HEK293 (cell line): ENCODE results near the gene STK32C.

Source experiments
- GLI2 ChIP-seq: fragments of 450-650 bp; formaldehyde crosslinking; IDR thresholded peaks from 2 replicates; pipeline ENCODE4; 2017; ENCODE audit warnings: missing biosample characterization, missing genetic modification characterization, low read depth, borderline replicate concordance
- MYNN ChIP-seq: fragments of 450-650 bp; formaldehyde crosslinking; IDR thresholded peaks from 2 replicates; pipeline ENCODE4 v1.5.1; 2016; ENCODE audit warnings: missing biosample characterization, missing genetic modification characterization, borderline replicate concordance
- REPIN1 ChIP-seq: fragments of 450-650 bp; formaldehyde crosslinking; IDR thresholded peaks from 2 replicates; pipeline ENCODE4 v1.5.1; 2017; ENCODE audit warnings: missing biosample characterization, missing genetic modification characterization, low read depth
- REST ChIP-seq: fragments of 450-650 bp; formaldehyde crosslinking; IDR thresholded peaks from 2 replicates; pipeline ENCODE4 v1.5.1; 2016; ENCODE audit warnings: missing biosample characterization, missing genetic modification characterization
- TCF7L2 ChIP-seq: IDR thresholded peaks from 2 replicates; pipeline ENCODE4 v1.6.1; 2011; ENCODE audit warnings: low read depth, mild to moderate bottlenecking, inconsistent platforms, low read length, moderate library complexity, borderline replicate concordance
- TSHZ1 ChIP-seq: fragments of 450-650 bp; formaldehyde crosslinking; IDR thresholded peaks from 2 replicates; pipeline ENCODE4 v1.5.1; 2016; ENCODE audit warnings: missing biosample characterization, missing genetic modification characterization, borderline replicate concordance
- ZEB2 ChIP-seq: fragments of 450-650 bp; formaldehyde crosslinking; IDR thresholded peaks from 2 replicates; pipeline ENCODE4 v1.5.1; 2016; ENCODE audit warnings: missing biosample characterization, missing genetic modification characterization
- ZNF146 ChIP-seq: fragments of 450-650 bp; formaldehyde crosslinking; IDR thresholded peaks from 2 replicates; pipeline ENCODE4 v1.5.1; 2016; ENCODE audit warnings: missing biosample characterization, missing genetic modification characterization
- ZNF174 ChIP-seq: fragments of 450-650 bp; formaldehyde crosslinking; IDR thresholded peaks from 2 replicates; pipeline ENCODE4 v1.5.0; 2017; ENCODE audit warnings: missing biosample characterization, mild to moderate bottlenecking, missing genetic modification characterization
- ZNF274 ChIP-seq, 2 experiments: fragments of 200-500 bp in 1 of 2; fragments of 450-650 bp in 1 of 2; sonication (Bioruptor generic) in 1 of 2; formaldehyde crosslinking in 1 of 2; IDR thresholded peaks; 2 replicates each; pipeline versions ENCODE4 v1.5.1 to v1.6.1; 2014 to 2016; ENCODE audit warnings: borderline replicate concordance in 1 of 2, inconsistent platforms in 1 of 2, low read length in 1 of 2, missing biosample characterization in 1 of 2, missing genetic modification characterization in 1 of 2
- ZNF629 ChIP-seq: fragments of 450-650 bp; formaldehyde crosslinking; IDR thresholded peaks from 2 replicates; pipeline ENCODE4 v1.5.1; 2017; ENCODE audit warnings: missing biosample characterization, missing genetic modification characterization
- ZNF639 ChIP-seq: fragments of 450-650 bp; formaldehyde crosslinking; IDR thresholded peaks from 2 replicates; pipeline ENCODE4 v1.5.1; 2016; ENCODE audit warnings: missing biosample characterization, missing genetic modification characterization
- TF ChIP-seq, protein P1 (sequence below): fragments of 450-650 bp; formaldehyde crosslinking; IDR thresholded peaks from 2 replicates; pipeline ENCODE4; 2016; ENCODE audit warnings: missing biosample characterization, missing genetic modification characterization
- TF ChIP-seq, protein P2 (sequence below): fragments of 450-650 bp; formaldehyde crosslinking; IDR thresholded peaks from 2 replicates; pipeline ENCODE4 v1.5.1; 2016; ENCODE audit warnings: missing biosample characterization, missing genetic modification characterization

DNA sequence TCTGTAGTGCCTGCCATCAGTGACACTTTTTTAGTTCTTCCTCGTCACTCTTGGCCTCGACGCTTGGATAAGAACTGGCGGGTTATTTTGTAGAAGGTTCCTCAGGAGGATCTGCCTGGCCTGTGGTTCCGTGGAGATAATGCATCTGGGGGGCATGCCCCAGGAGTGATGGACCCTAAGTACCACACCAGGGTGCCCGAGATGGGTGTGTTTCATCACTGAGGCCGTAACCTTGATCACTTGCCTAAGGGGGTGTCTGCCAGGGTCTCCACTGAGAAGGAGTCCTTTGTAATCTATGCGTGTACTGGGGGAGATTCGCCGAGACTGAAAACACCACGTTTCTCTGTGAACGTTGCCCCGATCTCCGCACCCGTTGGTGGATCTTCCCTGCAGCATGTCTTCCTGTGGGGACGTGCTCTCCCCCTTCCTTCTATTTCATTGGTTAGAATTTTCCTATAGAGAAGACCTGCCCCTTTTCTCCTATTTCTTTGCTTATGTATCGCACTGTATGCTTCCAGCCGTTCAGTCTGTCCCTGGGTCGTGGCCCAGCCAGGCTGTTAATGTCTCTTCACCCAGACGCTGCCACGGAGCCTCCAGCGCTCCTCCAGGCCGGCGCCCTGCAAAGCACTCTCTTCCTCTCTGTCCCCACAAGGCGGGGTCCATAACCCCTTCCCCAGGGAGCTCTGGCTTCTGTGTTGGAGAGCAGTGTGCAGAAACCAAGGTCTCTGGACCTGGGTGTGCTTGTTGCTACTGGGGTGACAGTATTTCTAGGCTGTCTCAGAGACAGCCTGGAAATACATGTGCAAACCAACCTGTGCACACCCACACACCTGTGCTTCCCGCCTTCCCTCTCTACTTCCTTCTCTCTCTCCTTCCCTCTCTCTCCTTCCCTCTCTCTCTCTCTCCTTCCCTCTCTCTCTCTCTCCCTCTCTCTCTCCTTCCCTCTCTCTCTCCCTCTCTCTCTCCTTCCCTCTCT is 135.4 kb downstream of the STK32C start:
- TF ChIP-seq ZNF146 (no peak), ZNF639 (tag by site-specific recombination) (no peak), ZNF629 (no peak), REPIN1 (tag by site-specific recombination) (no peak), GLI2 (no peak), MYNN (tag by site-specific recombination) (no peak), ZNF174 (tag by site-specific recombination) (no peak), TCF7L2 (no peak), REST (no peak), ZEB2 (no peak), ZNF274 (IDR thresholded peaks at IDR 0.05; ENCODE audit: low read length) (no peak), ZNF274 (tag by site-specific recombination; IDR thresholded peaks at IDR 0.05; ENCODE audit: borderline replicate concordance) (no peak), TSHZ1 (tag by site-specific recombination) (no peak)
- TF ChIP-seq, protein P1, sequence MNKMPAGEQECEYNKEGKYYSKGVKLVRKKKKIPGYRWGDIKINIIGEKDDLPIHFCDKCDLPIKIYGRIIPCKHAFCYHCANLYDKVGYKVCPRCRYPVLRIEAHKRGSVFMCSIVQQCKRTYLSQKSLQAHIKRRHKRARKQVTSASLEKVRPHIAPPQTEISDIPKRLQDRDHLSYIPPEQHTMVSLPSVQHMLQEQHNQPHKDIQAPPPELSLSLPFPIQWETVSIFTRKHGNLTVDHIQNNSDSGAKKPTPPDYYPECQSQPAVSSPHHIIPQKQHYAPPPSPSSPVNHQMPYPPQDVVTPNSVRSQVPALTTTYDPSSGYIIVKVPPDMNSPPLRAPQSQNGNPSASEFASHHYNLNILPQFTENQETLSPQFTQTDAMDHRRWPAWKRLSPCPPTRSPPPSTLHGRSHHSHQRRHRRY (tag by site-specific recombination): no peak
- TF ChIP-seq, protein P2, sequence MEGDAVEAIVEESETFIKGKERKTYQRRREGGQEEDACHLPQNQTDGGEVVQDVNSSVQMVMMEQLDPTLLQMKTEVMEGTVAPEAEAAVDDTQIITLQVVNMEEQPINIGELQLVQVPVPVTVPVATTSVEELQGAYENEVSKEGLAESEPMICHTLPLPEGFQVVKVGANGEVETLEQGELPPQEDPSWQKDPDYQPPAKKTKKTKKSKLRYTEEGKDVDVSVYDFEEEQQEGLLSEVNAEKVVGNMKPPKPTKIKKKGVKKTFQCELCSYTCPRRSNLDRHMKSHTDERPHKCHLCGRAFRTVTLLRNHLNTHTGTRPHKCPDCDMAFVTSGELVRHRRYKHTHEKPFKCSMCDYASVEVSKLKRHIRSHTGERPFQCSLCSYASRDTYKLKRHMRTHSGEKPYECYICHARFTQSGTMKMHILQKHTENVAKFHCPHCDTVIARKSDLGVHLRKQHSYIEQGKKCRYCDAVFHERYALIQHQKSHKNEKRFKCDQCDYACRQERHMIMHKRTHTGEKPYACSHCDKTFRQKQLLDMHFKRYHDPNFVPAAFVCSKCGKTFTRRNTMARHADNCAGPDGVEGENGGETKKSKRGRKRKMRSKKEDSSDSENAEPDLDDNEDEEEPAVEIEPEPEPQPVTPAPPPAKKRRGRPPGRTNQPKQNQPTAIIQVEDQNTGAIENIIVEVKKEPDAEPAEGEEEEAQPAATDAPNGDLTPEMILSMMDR: no peak
